Left ventricle myocardium inferior (tissue), 1 donor: ENCODE measurements around the gene HAUS2. TPM values are rescaled to one million over a fixed set of nuclear protein-coding genes. Genes with fewer than 3 reads are reported as not detected.

Source experiments
- DNase-seq: peaks from one replicate; pipeline ENCODE4 v3.0.0-alpha.2; 2020
- H3K27ac ChIP-seq: fragments of 200-600 bp; replicated peaks from 2 replicates; pipeline ENCODE4 v1.8.0; 2021
- H3K27me3 ChIP-seq: fragments of 200-600 bp; 2 replicates; pipeline ENCODE4 v1.8.0; 2021; ENCODE audit warnings: low read depth
- H3K36me3 ChIP-seq: fragments of 200-600 bp; 2 replicates; pipeline ENCODE4 v1.8.0; 2021
- H3K4me1 ChIP-seq: fragments of 200-600 bp; 2 replicates; pipeline ENCODE4 v1.8.0; 2021
- H3K4me3 ChIP-seq: fragments of 200-600 bp; 2 replicates; pipeline ENCODE4 v1.8.0; 2021; ENCODE audit warnings: mild to moderate bottlenecking, moderate library complexity
- H3K9me3 ChIP-seq: fragments of 200-600 bp; replicated peaks from 2 replicates; pipeline ENCODE4 v1.8.0; 2021
- intact Hi-C: fragments of 100-400 bp; cut with micrococcal nuclease; formaldehyde crosslinking; loops from one replicate; pipeline ENCODE4 v1.11.0; 2022
- total RNA-seq: library from RNA; stranded (reverse); fragmentation: NEBNext Ultra II Directional; extraction: Animal tissue kit (Norgen Biotek cat#: 25700); gene quantifications from one replicate; pipeline ENCODE4 v1.2.1, GENCODE V29; 2021
- TF ChIP-seq, protein P1 (sequence below): fragments of 200-600 bp; IDR thresholded peaks from 2 replicates; pipeline ENCODE4 v1.8.0; 2021; ENCODE audit warnings: antibody characterized with exemption, mild to moderate bottlenecking, borderline replicate concordance
- donor health status: DM: no; HTN: yes; CAD: no; lungs with severe emphysema.

Gene HAUS2
- total RNA-seq, 1 donor from 2014 or later, result 9.9 TPM

DNA sequence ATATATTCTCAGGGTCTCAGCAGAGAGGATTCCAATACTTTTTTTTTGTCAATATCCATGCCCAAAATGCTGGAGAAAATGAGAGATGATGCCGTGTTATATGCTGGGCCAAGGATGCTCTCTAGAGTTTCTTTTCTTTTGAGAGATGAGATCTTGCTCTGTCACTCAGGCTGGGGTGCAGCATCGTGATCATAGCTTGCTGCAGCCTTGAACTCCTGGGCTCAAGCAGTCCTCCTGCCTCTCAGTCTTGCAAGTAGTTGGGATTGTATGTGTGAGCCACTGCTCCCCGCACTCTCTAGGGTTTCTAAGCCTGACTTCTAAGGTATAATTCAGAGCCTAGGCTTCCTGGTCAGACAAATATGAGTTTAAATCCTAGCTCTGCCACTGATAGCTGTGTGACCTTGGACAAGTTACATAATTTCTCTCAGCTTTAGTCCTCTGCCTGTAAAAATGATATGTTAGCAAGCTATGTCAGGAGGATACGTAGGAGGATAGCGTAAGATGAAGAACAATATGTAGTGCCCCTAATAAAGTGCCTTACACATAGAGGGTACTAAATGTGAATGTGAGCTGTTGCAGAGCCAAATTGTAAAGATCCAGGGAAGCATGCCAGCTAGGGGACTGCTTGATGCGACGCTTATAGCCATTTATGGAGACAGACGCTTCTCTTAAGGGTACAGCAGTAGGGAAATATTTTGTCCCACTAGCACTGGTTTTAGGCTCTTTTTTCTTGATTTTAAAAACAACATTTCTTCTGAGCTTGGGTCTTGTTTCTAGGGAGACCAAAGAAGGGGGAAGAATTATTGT lies 34.1 kb downstream of the HAUS2 start:
- H3K4me3 ChIP-seq, result peak overlapping the region; percentile 47
- H3K4me1 ChIP-seq, result peaks cover 75% of the 10 kb centered on the region
- TF ChIP-seq, protein P1, sequence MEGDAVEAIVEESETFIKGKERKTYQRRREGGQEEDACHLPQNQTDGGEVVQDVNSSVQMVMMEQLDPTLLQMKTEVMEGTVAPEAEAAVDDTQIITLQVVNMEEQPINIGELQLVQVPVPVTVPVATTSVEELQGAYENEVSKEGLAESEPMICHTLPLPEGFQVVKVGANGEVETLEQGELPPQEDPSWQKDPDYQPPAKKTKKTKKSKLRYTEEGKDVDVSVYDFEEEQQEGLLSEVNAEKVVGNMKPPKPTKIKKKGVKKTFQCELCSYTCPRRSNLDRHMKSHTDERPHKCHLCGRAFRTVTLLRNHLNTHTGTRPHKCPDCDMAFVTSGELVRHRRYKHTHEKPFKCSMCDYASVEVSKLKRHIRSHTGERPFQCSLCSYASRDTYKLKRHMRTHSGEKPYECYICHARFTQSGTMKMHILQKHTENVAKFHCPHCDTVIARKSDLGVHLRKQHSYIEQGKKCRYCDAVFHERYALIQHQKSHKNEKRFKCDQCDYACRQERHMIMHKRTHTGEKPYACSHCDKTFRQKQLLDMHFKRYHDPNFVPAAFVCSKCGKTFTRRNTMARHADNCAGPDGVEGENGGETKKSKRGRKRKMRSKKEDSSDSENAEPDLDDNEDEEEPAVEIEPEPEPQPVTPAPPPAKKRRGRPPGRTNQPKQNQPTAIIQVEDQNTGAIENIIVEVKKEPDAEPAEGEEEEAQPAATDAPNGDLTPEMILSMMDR, result no peak
- DNase-seq, result no peak
- intact Hi-C loops, result no loop called here
- peaks cover 9% of the 10 kb centered on the region for H3K36me3 ChIP-seq
- no peaks in the 10 kb centered on the region for H3K9me3 ChIP-seq
- no peaks in the 10 kb centered on the region for H3K27me3 ChIP-seq
- peak overlapping the region; percentile 84 for H3K27ac ChIP-seq

GRCh38 chr15:42584031-42584765 lies 35.6 kb downstream of the HAUS2 start:
- H3K36me3 ChIP-seq, result peaks cover 9% of the 10 kb centered on the region
- intact Hi-C loops, result no loop called here
- H3K27ac ChIP-seq, result peak overlapping the region; percentile 84
- no peak for DNase-seq
- TF ChIP-seq, protein P1, result no peak
- H3K4me3 ChIP-seq, result peak overlapping the region; percentile 47
- no peaks in the 10 kb centered on the region for H3K9me3 ChIP-seq
- H3K4me1 ChIP-seq, result peaks cover 75% of the 10 kb centered on the region
- H3K27me3 ChIP-seq, result no peaks in the 10 kb centered on the region

- intact Hi-C loops, result no loop called here
- Histone ChIP-seq H3K9me3 (no peaks in the 10 kb centered on the region), H3K36me3 (peaks cover 8% of the 10 kb centered on the region), H3K4me3 (no peak overlapping the region), H3K27ac (peak overlapping the region; percentile 81), H3K4me1 (peaks cover 64% of the 10 kb centered on the region), H3K27me3 (no peaks in the 10 kb centered on the region)
- DNase-seq, result no peak
- TF ChIP-seq, protein P1, result no peak
These were observed 42.1 kb downstream of the HAUS2 start for GRCh38 chr15:42590619-42591237.

DNA sequence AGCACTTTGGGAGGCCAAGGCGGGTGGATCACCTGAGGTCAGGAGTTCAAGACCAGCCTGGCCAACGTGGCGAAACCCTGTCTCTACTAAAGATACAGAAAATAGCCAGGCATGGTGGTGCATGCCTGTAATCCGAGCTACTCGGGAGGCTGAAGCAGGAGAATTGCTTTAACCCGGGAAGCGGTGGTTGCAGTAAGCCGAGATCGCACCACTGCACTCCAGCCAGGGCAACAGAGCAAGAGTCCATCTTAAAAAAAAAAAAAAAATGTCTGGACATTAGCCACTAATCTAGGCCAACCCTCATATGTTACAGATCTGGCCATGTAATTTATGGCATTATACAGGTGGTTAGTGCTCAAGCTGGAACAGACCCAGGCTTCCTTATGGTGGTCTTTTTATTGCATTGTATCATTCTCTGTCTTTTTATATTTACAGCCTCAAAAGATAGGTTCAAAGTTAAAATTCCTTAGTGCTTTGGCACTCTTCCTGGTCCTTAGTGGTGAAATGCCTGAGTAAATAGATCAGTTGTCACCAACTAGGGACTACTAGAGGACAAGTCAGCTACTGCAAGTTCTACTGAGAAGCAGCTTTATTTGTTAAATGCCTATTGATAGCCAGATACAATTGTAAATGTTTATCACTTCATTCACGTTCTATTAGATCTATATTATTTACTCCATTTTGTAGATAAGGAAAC lies 42.7 kb downstream of the HAUS2 start:
- Histone ChIP-seq H3K27me3 (no peaks in the 10 kb centered on the region), H3K4me3 (no peak overlapping the region), H3K9me3 (no peaks in the 10 kb centered on the region), H3K36me3 (peaks cover 1% of the 10 kb centered on the region), H3K27ac (peak overlapping the region; percentile 81), H3K4me1 (peaks cover 71% of the 10 kb centered on the region)
- TF ChIP-seq, protein P1, result peak; percentile 46
- intact Hi-C loops, result no loop called here
- no peak for DNase-seq

DNA sequence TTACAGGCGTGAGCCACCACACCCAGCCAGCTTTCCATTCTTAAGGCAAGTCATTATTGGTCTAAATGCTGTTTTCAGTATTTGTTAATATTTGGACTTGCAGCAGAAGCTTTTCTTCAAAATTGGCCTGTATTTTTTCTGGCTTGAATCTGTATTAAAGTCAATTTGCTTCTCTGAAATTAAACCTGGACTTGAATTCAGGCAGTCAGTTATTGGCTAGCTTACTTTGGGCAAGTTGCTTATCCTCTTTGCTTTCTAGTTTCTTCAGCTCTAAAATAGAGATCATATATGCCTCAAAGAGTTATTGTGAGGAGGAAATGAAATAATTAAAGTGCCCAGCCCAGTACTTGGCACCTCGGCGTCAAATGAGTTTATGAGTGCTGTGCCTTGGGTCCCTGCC lies 44.1 kb downstream of the HAUS2 start:
- DNase-seq, result no peak

More for the DNA sequence above, 44.1 kb downstream of the HAUS2 start:
- H3K9me3 ChIP-seq, result no peaks in the 10 kb centered on the region
- peaks cover 79% of the 10 kb centered on the region for H3K4me1 ChIP-seq
- peak overlapping the region; percentile 81 for H3K27ac ChIP-seq
- H3K4me3 ChIP-seq, result no peak overlapping the region
- intact Hi-C loops, result no loop called here
- H3K27me3 ChIP-seq, result no peaks in the 10 kb centered on the region
- no peaks in the 10 kb centered on the region for H3K36me3 ChIP-seq
- TF ChIP-seq, protein P1, result no peak
